Keratinocyte (primary cell): Measurements from ENCODE around the gene UCHL1.

ENCODE experiments used
- EZH2 ChIP-seq: IDR thresholded peaks from one replicate; pipeline ENCODE4 v1.6.1; 2012; ENCODE audit warnings: inconsistent platforms, mild to moderate bottlenecking, low read length, moderate library complexity
- TF ChIP-seq, protein P1 (sequence below), 3 experiments: IDR thresholded peaks in 1 of 3; conservative IDR thresholded peaks in 1 of 3; optimal IDR thresholded peaks in 1 of 3; 2 replicates in 2 of 3; 3 replicates in 1 of 3; pipeline versions ENCODE3 to v1.5.1; 2011; ENCODE audit warnings: low read length in 3 of 3, mild to moderate bottlenecking in 3 of 3, moderate library complexity in 2 of 3, control low read depth in 1 of 3, inconsistent platforms in 1 of 3; ENCODE audit not compliant: insufficient read depth in 2 of 3; ENCODE audit errors: extremely low read depth in 1 of 3

GRCh38 chr4:41294445-41295062 is 37.8 kb downstream of the UCHL1 start:
- TF ChIP-seq, protein P1, sequence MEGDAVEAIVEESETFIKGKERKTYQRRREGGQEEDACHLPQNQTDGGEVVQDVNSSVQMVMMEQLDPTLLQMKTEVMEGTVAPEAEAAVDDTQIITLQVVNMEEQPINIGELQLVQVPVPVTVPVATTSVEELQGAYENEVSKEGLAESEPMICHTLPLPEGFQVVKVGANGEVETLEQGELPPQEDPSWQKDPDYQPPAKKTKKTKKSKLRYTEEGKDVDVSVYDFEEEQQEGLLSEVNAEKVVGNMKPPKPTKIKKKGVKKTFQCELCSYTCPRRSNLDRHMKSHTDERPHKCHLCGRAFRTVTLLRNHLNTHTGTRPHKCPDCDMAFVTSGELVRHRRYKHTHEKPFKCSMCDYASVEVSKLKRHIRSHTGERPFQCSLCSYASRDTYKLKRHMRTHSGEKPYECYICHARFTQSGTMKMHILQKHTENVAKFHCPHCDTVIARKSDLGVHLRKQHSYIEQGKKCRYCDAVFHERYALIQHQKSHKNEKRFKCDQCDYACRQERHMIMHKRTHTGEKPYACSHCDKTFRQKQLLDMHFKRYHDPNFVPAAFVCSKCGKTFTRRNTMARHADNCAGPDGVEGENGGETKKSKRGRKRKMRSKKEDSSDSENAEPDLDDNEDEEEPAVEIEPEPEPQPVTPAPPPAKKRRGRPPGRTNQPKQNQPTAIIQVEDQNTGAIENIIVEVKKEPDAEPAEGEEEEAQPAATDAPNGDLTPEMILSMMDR (optimal IDR thresholded peaks at IDR 0.05 in 1 of 3, IDR thresholded peaks at IDR 0.05 in 1 of 3, conservative IDR thresholded peaks at IDR 0.05 in 1 of 3; ENCODE audit: extremely low read depth in 1 of 3, insufficient read depth in 2 of 3, low read length in 3 of 3) = no peak
- TF ChIP-seq EZH2 = no peak
